ENCODE measurements around the gene POLR2J.

Gene POLR2J

DNA sequence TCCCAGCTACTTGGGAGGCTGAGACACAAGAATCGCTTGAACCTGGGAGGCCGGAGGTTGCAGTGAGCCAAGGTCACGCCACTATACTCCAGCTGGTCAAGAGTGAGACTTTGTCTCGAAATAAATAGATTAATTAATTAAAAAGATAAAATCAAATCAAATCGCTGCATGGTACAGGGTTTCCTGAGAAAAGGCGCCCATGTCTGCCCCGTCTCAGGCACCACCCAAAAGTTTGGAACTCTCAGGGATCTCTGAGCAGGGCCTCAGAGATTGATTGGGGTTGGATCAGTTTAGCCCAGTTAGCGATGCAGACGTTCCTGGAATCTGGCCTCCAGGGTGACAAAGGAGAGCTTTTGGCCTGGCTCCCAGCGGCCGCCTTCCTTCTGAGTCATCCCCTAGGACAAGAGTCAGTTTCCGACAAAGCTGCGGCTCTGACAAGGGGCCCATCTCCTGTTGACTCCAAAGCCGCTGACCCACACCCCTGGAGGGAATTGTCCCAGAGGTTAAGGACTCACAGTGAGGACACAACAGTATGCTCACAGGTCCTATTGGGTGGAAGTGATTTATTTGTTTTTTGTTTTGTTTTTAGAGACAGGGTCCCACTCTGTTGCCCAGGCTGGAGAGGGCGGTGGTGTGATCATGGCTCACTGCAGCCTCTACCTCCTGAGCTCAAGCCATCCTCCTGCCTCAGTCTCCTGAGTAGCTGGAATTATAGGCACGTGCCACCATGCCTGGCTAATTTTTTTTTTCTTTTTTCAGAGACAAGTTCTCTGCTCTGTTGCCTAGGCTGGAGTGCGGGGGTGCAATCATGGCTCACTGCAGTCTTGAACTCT is 38.5 kb downstream of the POLR2J start:
- no peak for DNase-seq (ENCODE audit: low read depth, low spot score)

GRCh38 chr7:102436118-102436517 is 42.6 kb downstream of the POLR2J start:
- no peak for DNase-seq (ENCODE audit: low read depth, low spot score)

DNA sequence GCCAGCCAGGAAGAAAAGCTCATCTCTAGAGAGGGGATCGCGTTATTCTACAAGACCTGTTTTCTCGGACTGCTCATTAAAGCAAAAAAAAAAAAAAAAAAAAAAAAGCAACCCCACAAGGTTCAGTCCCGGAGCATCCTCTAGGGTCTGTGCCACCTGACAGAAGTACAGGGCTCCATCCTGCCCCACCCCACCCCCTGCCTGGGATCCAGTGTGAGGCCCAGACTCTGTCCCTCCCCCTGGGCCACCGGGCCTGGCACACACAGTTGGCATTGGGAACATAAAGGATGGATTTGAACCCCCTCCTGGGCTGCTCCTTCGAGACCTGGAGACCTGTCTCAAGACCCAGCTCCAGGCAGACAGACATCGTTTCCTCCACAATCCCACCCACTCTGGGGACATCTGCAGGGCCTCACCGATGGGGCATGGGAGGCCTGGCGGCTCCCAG is 44.7 kb downstream of the POLR2J start:
- DNase-seq (ENCODE audit: low read depth, low spot score), result no peak

- peak; percentile 71 for DNase-seq (ENCODE audit: low read depth, low spot score)
Observed at GRCh38 chr7:102433219-102434038, 45.3 kb downstream of the POLR2J start, which contains the start of gene ORAI2. ORAI2 (plus strand) TSS chr7:102433575; CDS start chr7:102438957, 5,382 bp downstream.

DNA sequence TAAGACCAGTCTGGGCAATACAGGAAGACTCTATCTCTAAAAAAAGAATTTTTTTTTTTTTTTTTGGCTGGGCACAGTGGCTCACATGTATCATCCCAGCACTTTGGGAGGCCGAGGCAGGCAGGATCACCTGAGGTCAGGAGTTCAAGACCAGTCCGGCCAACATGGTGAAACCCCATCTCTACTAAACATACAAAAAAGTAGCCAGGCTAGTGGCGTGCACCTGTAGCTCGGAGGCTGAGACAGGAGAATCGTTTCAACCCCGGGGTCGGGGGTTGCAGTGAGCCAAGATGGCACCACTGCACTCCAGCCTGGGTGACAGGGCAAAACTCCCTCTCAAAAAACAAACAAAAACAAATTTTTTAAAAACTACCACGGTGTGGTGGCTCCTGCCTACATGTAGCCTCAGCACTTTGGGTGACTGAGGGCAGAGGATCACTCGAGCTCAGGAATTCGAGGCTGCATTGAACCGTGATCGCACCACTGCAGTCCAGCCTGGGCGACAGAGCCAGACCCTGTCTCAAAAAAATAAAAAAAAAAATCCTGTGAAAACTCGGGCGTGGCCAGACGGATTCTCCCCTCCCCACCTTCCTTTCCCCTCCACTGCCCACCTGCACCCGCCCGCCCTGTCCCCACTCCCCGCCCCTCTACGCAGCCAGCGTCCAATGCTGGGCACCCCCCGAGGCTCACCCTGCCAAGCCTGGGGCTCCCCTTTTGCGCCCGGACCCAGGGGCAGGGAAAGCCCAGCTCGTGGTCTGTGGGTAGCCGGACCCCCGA is 46.1 kb downstream of the POLR2J start:
- DNase-seq (ENCODE audit: low read depth, low spot score), result no peak

- peak; percentile 30 for DNase-seq (ENCODE audit: low read depth, low spot score)
Observed at GRCh38 chr7:102431617-102432298, 47.0 kb downstream of the POLR2J start.

- no peak for DNase-seq (ENCODE audit: low read depth, low spot score)
Observed at GRCh38 chr7:102429141-102429899, 49.4 kb downstream of the POLR2J start.

DNA sequence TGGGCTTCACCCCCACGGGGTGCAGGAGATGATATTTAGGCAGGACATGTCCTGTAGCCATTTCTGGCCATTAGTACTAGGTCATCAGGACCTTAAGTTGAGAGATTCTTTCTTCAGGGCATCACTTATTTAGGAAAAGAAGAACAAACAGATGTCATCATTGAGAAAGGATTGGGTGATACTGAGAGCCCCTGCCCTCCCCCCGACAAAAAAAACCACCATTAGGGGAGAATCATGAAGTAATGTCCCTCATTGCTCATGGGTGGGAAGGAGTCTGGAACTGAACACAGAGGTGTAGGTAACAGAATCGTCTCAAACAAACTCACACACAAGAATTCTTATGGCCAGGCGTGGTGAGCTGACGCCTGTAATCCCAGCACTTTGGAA is 51.7 kb downstream of the POLR2J start:
- DNase-seq (ENCODE audit: low read depth, low spot score), result no peak

- peak; percentile 44 for DNase-seq (ENCODE audit: low read depth, low spot score)
Observed at GRCh38 chr7:102426268-102427018, 52.3 kb downstream of the POLR2J start.

GRCh38 chr7:102425639-102426267 is 53.0 kb downstream of the POLR2J start:
- peak; percentile 66 for DNase-seq (ENCODE audit: low read depth, low spot score)

DNA sequence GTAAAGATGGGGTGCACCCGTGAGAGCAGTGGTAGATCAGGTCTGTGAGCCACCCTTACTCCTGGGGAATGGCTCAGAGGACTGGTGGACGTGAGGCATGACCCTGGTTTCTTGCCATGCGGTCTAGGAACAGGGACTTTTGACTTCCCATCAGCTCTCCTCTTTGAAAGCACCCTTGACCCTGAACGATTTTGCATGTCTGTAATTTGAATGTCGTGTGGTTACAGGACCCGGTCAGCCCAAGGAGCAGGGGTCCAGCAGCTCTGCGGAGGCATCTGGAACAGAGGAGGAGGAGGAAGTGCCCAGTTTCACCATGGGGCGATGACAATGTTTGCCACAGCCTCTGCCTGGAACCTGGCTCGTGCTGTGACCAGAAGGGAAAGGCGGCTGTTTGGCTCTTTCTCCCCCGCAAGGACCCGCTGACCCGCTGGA is 53.9 kb downstream of the POLR2J start:
- DNase-seq (ENCODE audit: low read depth, low spot score), result no peak

GRCh38 chr7:102424129-102424551 is 54.6 kb downstream of the POLR2J start:
- DNase-seq (ENCODE audit: low read depth, low spot score), result no peak

Measured in activated CD4-positive, CD25-positive, alpha-beta regulatory T cell treated with anti-CD3 and anti-CD28 coated beads, Interleukin-2, amount 50 U/mL, for 16 hours (primary cell).